Stimulated activated CD8-positive, alpha-beta memory T cell treated with anti-CD3 and anti-CD28 coated beads, Interleukin-4, amount 100 ng/mL, for 4 hours (primary cell): ENCODE data around the gene SLC17A6.

Experiments used
- DNase-seq, 2 donors: peaks; one replicate each; pipeline ENCODE4 v3.0.0-alpha.2; 2020; ENCODE audit warnings: low read depth in 2 of 2, low spot score in 1 of 2

SLC17A6 gene

GRCh38 chr11:22389526-22390282 lies 51.5 kb downstream of the SLC17A6 start:
- DNase-seq: no peak

GRCh38 chr11:22390283-22390655 lies 52.1 kb downstream of the SLC17A6 start:
- DNase-seq: no peak

- no peak for DNase-seq
Measured at GRCh38 chr11:22392561-22392960, 54.4 kb downstream of the SLC17A6 start.

GRCh38 chr11:22405377-22405776 lies 67.2 kb downstream of the SLC17A6 start:
- DNase-seq: no peak

DNA sequence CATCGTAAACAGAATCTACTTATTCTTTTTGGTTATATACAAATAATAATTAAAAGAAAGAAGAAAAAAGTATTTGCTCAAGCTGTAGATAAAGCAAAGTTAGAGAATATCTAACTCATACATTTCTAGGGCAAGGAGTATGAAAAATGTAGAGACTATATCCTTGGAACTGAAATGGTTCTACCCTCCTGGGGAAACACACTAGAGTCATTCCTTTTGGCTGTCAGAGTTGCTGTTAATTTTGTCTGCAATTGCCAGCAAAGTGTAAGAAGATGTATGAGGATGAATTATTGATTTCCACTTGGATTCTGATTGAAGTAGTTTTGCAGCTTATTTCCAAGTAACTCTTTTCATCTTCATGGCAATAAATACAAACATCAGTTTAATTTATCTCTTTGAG lies 69.1 kb downstream of the SLC17A6 start:
- DNase-seq: no peak

- DNase-seq: no peak
Measured at GRCh38 chr11:22407921-22408320, 69.7 kb downstream of the SLC17A6 start.

- no peak for DNase-seq
Measured at GRCh38 chr11:22415476-22415875, 77.3 kb downstream of the SLC17A6 start.

GRCh38 chr11:22416462-22416861 lies 78.3 kb downstream of the SLC17A6 start:
- DNase-seq: no peak

DNA sequence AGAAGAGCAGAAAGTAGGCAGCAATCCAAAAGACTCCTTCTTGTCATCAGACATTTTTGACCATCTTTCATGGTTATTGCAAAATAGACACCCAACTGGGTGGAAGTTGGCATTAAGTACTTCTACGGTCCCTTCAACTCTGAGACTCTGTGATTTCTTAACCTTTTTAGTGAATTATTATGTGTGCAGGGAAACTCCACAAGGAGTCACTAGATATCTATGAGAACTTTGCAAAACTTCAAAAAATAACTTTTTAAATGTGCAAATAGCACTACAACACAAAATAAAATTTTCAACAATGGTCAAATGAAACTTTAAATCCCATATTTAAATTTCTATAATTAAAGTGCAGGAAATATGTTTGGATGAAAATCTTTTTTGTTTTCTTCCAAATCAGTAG lies 88.7 kb downstream of the SLC17A6 start:
- no peak for DNase-seq
